Measurements from ENCODE around the gene LRRC1.

DNA sequence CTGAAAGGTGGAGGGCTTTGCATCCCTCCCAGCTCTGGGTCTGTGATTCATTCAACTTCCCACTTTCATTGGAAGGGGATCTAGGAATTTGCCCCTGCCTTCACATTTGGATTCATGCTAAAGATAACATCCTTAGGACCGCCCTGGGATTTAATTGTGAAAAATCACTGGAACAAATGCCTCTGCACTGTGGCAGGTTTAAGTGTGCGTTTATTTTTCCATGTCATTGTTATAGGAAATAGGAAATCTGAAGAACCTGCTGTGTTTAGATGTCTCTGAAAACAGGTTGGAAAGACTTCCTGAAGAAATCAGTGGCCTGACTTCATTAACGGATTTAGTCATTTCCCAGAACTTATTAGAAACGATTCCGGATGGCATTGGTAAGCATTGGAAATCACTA lies 104.7 kb downstream of the LRRC1 start:
- TF ChIP-seq MAX (IDR thresholded peaks at IDR 0.05; ENCODE audit: low read depth, low read length): no peak
- TF ChIP-seq USF1 (IDR thresholded peaks at IDR 0.05; ENCODE audit: borderline replicate concordance, extremely low read length, insufficient read depth, low read depth, low read length): no peak
- no peak for TF ChIP-seq JUND (IDR thresholded peaks at IDR 0.05; ENCODE audit: low read depth, low read length)
- TF ChIP-seq NFYB (IDR thresholded peaks at IDR 0.05; ENCODE audit: insufficient read depth, low read depth, low read length): no peak
- no peak for TF ChIP-seq KDM1A (IDR thresholded peaks at IDR 0.05; ENCODE audit: borderline replicate concordance)
- TF ChIP-seq JUNB (IDR thresholded peaks at IDR 0.05): no peak
- TF ChIP-seq, protein P1, sequence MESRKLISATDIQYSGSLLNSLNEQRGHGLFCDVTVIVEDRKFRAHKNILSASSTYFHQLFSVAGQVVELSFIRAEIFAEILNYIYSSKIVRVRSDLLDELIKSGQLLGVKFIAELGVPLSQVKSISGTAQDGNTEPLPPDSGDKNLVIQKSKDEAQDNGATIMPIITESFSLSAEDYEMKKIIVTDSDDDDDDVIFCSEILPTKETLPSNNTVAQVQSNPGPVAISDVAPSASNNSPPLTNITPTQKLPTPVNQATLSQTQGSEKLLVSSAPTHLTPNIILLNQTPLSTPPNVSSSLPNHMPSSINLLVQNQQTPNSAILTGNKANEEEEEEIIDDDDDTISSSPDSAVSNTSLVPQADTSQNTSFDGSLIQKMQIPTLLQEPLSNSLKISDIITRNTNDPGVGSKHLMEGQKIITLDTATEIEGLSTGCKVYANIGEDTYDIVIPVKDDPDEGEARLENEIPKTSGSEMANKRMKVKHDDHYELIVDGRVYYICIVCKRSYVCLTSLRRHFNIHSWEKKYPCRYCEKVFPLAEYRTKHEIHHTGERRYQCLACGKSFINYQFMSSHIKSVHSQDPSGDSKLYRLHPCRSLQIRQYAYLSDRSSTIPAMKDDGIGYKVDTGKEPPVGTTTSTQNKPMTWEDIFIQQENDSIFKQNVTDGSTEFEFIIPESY (IDR thresholded peaks at IDR 0.05): no peak
- TF ChIP-seq CTCF (IDR thresholded peaks at IDR 0.05 in 2 of 3, conservative IDR thresholded peaks at IDR 0.05 in 1 of 3; ENCODE audit: control insufficient read depth in 2 of 3, extremely low read depth in 1 of 3, insufficient read depth in 1 of 3, low read depth in 3 of 3, low read length in 3 of 3): no peak
- no peak for TF ChIP-seq SMC3 (IDR thresholded peaks at IDR 0.05; ENCODE audit: borderline replicate concordance, low read length)
- no peak for TF ChIP-seq MXI1 (IDR thresholded peaks at IDR 0.05; ENCODE audit: low read depth, low read length)
- no peak for TF ChIP-seq SRF (IDR thresholded peaks at IDR 0.05; ENCODE audit: low read depth in 2 of 2, low read length in 2 of 2)
- TF ChIP-seq SIX5 (IDR thresholded peaks at IDR 0.05; ENCODE audit: low read depth, low read length, severe bottlenecking): no peak
- TF ChIP-seq EED (IDR thresholded peaks at IDR 0.05; ENCODE audit: low read depth): no peak
- no peak for TF ChIP-seq POLR2AphosphoS5 (IDR thresholded peaks at IDR 0.05; ENCODE audit: low read length)

Measured in GM12878 (cell line).